GM11168 (cell line): ENCODE results near the gene RRP8.

ENCODE experiments used
- in situ Hi-C: fragments of 300-500 bp; cut with MboI; formaldehyde crosslinking; loops from one replicate; pipeline ENCODE4 v1.12.0; 2022; ENCODE audit warnings: low sequenced_read_pairs; ENCODE audit not compliant: unreplicated experiment

The RRP8 gene

GRCh38 chr11:6619004-6619745, 15.8 kb upstream of the RRP8 start, which contains the start of gene TPP1:
TPP1 (minus strand) TSS chr11:6619422; CDS start chr11:6619400, 22 bp downstream.
- in situ Hi-C loops: no loop called here

GRCh38 chr11:6618117-6619003, 14.9 kb upstream of the RRP8 start:
- in situ Hi-C loops: no loop called here

DNA sequence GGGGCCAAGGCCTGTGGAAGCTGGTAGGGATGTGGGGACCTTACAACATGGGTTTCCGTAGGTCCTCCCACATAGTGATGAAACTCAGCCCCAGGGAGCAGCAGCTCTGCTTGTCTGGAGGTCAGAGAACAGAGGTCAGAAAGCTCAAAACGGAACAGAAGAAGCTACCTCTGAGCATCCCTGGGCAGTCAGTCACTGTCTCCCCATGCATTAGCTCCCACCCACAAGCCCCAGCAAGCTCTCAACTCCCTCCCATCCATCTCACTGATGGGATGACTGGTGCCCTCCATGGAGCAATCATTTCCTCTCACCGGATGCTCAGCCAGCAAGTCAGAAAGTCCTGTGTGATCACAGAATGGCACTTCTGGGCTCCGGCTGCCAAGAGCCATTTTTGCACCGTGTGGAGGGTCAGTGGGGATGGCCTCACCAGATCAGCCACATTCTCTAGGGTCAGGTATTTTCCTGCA, 13.9 kb upstream of the RRP8 start:
- in situ Hi-C loops: no loop called here

- in situ Hi-C loops: no loop called here
Measured at GRCh38 chr11:6616596-6617250, 13.3 kb upstream of the RRP8 start.

GRCh38 chr11:6615882-6616585, 12.6 kb upstream of the RRP8 start:
- in situ Hi-C loops: no loop called here

DNA sequence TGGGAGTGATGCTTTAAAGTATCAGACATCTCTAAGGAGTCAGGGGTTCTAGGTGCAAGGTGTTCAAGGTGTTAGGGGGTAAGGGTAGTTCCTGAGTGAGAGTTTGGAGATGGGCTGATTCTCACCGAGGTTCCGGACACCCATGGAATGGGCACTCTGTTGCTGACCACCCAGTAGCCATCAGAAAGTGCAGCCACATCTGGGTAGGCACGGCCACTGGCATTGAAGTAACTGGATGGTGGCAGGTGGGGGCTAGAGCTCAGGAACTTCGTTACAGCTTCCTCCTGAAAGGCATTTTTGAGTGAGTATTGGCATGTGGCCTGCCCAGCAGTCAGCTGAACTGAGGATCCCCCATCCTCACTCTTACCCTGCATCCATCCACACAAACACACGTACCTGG, 11.6 kb upstream of the RRP8 start:
- in situ Hi-C loops: no loop called here

DNA sequence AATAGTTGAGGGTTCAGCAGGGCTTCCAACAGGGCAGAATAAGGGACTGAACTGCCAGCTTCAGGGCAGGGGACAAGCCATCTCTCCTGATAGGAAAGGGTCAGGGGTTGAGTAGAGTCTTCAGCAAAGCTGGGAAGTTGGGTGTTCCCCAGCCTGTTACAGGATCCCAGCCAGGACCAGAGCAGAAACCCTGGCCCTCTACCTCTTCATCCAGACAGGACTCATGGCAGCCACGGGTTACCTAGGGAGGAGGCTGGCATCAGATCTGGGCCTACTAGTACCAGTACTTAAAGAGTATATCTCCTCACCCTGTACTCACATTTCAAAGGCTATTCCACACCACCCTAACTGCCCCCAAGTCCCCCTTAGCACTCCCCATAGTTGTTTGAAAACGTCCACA, 11.0 kb upstream of the RRP8 start:
- in situ Hi-C loops: no loop called here

DNA sequence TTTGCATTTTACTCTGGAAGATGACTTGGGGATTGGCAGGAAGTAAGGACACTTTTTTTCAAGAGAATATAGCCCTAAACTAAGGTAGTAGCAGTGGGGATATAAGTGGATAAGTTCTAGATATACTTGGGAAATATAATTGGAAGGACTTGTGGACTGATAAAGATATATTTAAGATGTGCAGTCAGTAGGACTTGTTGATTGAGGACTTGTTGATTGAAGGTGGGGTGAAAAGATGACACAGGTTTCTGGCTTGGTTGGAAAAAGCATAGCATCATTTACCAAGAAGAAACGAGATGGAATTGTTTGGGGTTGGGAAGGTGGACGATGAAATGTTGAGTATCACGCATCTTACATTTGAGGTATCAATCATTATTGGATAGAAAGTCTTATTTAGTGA, 10.1 kb upstream of the RRP8 start:
- in situ Hi-C loops: no loop called here

GRCh38 chr11:6612213-6613041, 9.0 kb upstream of the RRP8 start, which contains the start of gene TAF10:
TAF10 (minus strand) TSS chr11:6612216; CDS start chr11:6612189, 27 bp downstream.
- in situ Hi-C loops: no loop called here

GRCh38 chr11:6611963-6612212, 8.5 kb upstream of the RRP8 start:
- in situ Hi-C loops: no loop called here

DNA sequence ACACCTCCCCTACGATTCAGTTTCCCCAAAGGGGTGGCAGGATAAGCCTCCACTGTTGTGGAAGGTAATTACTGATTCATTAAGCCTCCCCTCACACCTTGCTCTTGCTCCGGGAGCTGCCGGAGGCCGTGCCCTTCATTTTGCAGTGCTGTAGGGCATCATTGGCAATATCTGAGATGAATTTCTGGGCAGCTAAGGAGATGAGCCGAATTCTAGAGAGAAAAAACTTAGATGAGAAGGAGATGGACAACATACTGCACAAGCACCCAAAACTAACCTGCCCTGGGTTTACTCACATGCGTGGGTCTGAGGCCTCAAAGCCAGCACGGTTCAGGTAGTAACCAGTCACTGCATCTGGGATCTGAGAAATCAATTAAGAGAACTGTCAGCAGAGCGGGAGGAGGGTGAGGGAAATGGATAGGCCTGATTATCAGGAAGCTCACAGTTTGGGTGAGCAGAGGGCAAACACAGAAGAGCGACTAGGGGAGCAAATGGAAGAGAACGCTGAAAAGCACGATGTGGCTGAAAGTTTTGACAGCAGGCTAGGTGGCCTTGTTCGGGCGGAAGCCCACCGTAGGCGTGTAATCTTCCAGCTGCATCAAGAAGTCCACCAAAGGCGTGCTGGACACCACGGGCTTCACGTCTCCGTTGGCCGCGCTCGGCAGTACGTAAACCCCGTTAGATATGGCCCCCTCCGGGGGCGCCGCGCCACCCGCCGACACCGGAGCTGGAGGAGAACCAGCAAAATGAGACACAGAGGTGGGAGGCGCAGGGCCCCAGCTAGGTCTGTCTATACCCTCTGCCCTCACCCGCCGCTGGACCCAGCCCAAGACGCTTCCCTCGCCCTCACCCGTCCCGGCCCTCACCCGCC, 7.9 kb upstream of the RRP8 start:
- in situ Hi-C loops: no loop called here

DNA sequence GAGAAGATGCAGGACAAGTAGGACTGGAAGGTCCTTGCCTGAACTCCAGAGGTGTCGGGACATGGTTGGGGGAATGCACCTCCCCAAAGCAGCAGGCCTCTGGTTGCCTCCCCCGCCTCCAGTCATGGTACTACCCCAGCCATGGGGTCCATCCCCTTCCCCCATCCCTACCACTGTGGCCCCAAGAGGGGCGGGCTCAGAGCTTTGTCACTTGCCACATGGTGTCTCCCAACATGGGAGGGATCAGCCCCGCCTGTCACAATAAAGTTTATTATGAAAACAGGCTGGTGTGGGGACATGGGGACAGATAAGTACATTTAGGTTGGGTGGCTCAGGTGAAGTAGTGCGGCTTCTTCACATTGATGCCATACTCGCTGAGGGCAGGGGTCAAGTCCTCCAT, 7.2 kb upstream of the RRP8 start:
- in situ Hi-C loops: no loop called here

DNA sequence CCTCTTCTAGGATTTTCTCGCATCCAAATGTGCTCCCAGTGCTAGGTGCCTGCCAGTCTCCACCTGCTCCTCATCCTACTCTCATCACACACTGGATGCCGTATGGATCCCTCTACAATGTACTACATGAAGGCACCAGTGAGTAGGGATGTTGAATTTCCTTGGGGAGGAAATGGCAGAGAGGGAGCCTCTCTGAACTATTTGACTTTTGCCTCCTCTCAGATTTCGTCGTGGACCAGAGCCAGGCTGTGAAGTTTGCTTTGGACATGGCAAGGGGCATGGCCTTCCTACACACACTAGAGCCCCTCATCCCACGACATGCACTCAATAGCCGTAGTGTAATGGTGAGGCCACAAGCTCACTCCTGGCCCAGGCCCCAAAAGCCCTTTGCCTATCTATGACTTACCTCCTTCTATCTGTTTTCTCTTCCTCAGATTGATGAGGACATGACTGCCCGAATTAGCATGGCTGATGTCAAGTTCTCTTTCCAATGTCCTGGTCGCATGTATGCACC, 6.1 kb upstream of the RRP8 start:
- in situ Hi-C loops: no loop called here

- in situ Hi-C loops: no loop called here
Measured at GRCh38 chr11:6608726-6609501, 5.5 kb upstream of the RRP8 start.

DNA sequence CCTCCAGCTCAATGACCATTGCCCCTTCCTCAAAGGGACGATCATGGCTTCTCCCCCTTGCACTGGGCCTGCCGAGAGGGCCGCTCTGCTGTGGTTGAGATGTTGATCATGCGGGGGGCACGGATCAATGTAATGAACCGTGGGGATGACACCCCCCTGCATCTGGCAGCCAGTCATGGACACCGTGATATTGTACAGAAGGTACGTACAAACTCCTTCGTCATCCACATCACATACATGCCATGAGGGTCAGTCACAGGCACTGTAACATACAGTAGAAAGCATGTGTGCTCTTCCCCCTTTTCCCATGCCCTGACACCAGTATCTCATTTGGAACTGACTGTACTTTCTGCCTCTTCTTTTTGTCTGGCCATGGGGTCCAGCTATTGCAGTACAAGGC, 4.6 kb upstream of the RRP8 start:
- in situ Hi-C loops: no loop called here

- in situ Hi-C loops: no loop called here
Measured at GRCh38 chr11:6607190-6607795, 3.9 kb upstream of the RRP8 start.

GRCh38 chr11:6606471-6607189, 3.2 kb upstream of the RRP8 start:
- in situ Hi-C loops: no loop called here
